ENCODE results near the gene MROH7. TPM values are rescaled to one million over a fixed set of nuclear protein-coding genes. Genes with fewer than 3 reads are reported as not detected.

Gene MROH7
- total RNA-seq, 2 experiments from 2014 or later: 0.05 to 0.23 TPM

- Mint-ChIP-seq H3K27ac (peak within 1 kb of the TSS; percentile 78), H3K4me1 (peaks cover 30% of the 10 kb centered on the region), H3K36me3 (ENCODE audit: low read depth) (peaks cover 9% of the 10 kb centered on the region), H3K9me3 (no peaks in the 10 kb centered on the region), H3K4me3 (peak within 1 kb of the TSS; percentile 81), H3K27me3 (peaks cover 3% of the 10 kb centered on the region)
- POLR2A ChIA-PET: interaction anchor here (0.7 to 2.7 kb wide), 12 partner anchors 9 to 661 kb away, joined by 3 to 16 read pairs (median 5); partner anchors contain the start of genes DHCR24, PARS2 and TTC22
- peak; percentile 86 for DNase-seq
- CTCF ChIA-PET: interaction anchor here (1.0 to 2.2 kb wide), 7 partner anchors 12 to 280 kb away, joined by 3 to 12 read pairs (median 3); partner anchors contain the start of gene TTC22
Observed at GRCh38 chr1:54715493-54716298, 74.1 kb downstream of the MROH7 start, which contains the start of gene TTC4. Gene TTC4, plus strand, starts transcription at chr1:54715861. Its CDS starts 48 bp downstream, at chr1:54715909.

GRCh38 chr1:54716299-54717047 lies 74.9 kb downstream of the MROH7 start:
- POLR2A ChIA-PET: interaction anchor here (0.6 to 2.7 kb wide), 12 partner anchors 9 to 662 kb away, joined by 3 to 16 read pairs (median 5); partner anchors contain the start of genes DHCR24, PARS2 and TTC22

GRCh38 chr1:54721719-54722118 lies 80.1 kb downstream of the MROH7 start:
- no peak for DNase-seq
- POLR2A ChIA-PET: interaction anchor here (0.7 to 2.0 kb wide), 2 partner anchors 11 to 78 kb away, joined by 3 to 6 read pairs; no protein-coding TSS in a partner anchor
- CTCF ChIA-PET: interaction anchor here (1.6 kb wide), 1 partner anchor 79 kb away, joined by 5 read pairs; the partner anchor contains the start of gene TTC22
- peaks cover 52% of the 10 kb centered on the region for H3K36me3 Mint-ChIP-seq (ENCODE audit: low read depth)
- peaks cover 17% of the 10 kb centered on the region for H3K4me1 Mint-ChIP-seq
- no peak overlapping the region for H3K27ac Mint-ChIP-seq
- H3K27me3 Mint-ChIP-seq: no peaks in the 10 kb centered on the region
- no peak overlapping the region for H3K4me3 Mint-ChIP-seq
- H3K9me3 Mint-ChIP-seq: no peaks in the 10 kb centered on the region

More at GRCh38 chr1:54716299-54717047, 74.9 kb downstream of the MROH7 start:
- H3K4me3 Mint-ChIP-seq: peak overlapping the region; percentile 81
- peak overlapping the region; percentile 78 for H3K27ac Mint-ChIP-seq
- H3K27me3 Mint-ChIP-seq: no peaks in the 10 kb centered on the region
- no peaks in the 10 kb centered on the region for H3K9me3 Mint-ChIP-seq
- peaks cover 10% of the 10 kb centered on the region for H3K36me3 Mint-ChIP-seq (ENCODE audit: low read depth)
- CTCF ChIA-PET: interaction anchor here (1.0 to 2.2 kb wide), 8 partner anchors 12 to 662 kb away, joined by 3 to 12 read pairs (median 3); partner anchors contain the start of gene TTC22
- DNase-seq: no peak
- H3K4me1 Mint-ChIP-seq: peaks cover 30% of the 10 kb centered on the region

- H3K36me3 Mint-ChIP-seq (ENCODE audit: low read depth): peaks cover 61% of the 10 kb centered on the region
- no peak overlapping the region for H3K27ac Mint-ChIP-seq
- H3K27me3 Mint-ChIP-seq: no peaks in the 10 kb centered on the region
- ChIA-PET POLR2A (interaction anchor here (0.6 to 3.2 kb wide), 2 partner anchors 8 to 40 kb away, joined by 3 to 16 read pairs; partner anchors contain the start of gene TTC4), CTCF (no interaction called here)
- H3K9me3 Mint-ChIP-seq: no peaks in the 10 kb centered on the region
- no peak for DNase-seq
- H3K4me1 Mint-ChIP-seq: peaks cover 3% of the 10 kb centered on the region
- H3K4me3 Mint-ChIP-seq: no peak overlapping the region
Observed at GRCh38 chr1:54723985-54724384, 82.4 kb downstream of the MROH7 start.

DNA sequence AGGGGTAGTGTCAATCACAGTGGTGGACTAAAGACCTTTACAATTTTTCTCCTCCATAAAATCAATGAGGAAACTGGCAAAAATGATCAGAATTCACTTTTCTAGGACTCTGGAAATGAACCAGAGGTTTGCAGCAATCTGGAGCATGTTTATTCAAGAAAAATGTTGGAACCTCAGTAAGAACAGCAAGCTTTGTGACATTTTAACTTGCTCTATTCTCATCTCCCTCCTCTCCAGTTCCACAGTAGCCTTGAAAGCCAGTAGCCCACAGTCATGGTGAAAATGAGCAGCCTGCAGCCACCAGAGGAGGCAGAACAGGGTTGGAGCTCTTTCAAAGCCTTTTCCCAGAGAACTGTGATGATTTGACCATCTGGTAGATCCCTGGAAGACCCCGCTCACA lies 83.2 kb downstream of the MROH7 start:
- Mint-ChIP-seq H3K4me1 (no peaks in the 10 kb centered on the region), H3K27me3 (no peaks in the 10 kb centered on the region), H3K27ac (no peak overlapping the region), H3K36me3 (ENCODE audit: low read depth) (peaks cover 57% of the 10 kb centered on the region), H3K4me3 (no peak overlapping the region), H3K9me3 (no peaks in the 10 kb centered on the region)
- no peak for DNase-seq
- ChIA-PET POLR2A (interaction anchor here (0.6 to 3.2 kb wide), 2 partner anchors 9 to 39 kb away, joined by 3 to 16 read pairs; partner anchors contain the start of gene TTC4), CTCF (no interaction called here)

DNA sequence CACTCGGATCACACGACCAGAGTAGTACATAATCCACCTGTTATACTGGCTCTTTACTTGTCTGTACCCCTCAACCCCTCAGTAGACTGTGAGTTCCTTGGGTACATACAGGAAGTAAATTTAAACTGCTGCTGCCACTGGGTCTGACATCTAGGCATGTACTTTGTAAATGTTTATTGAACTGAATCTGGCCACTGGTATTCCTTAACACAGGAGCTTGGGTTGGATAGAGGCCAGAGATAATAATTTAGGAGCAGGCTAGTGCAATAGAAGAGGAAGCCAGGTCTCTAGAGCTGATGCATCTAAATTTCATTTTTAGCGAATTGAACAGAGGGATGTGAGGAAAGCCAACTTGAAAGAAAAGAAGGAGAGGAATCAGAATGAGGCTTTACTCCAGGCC lies 86.4 kb downstream of the MROH7 start:
- DNase-seq: no peak
- Mint-ChIP-seq H3K4me3 (no peak overlapping the region), H3K36me3 (ENCODE audit: low read depth) (peaks cover 58% of the 10 kb centered on the region), H3K27ac (no peak overlapping the region), H3K9me3 (no peaks in the 10 kb centered on the region), H3K27me3 (no peaks in the 10 kb centered on the region), H3K4me1 (no peaks in the 10 kb centered on the region)
- POLR2A ChIA-PET: no interaction called here
- CTCF ChIA-PET: interaction anchor here (1.5 kb wide), 1 partner anchor 13 kb away, joined by 3 read pairs; the partner anchor contains the start of gene TTC4

DNA sequence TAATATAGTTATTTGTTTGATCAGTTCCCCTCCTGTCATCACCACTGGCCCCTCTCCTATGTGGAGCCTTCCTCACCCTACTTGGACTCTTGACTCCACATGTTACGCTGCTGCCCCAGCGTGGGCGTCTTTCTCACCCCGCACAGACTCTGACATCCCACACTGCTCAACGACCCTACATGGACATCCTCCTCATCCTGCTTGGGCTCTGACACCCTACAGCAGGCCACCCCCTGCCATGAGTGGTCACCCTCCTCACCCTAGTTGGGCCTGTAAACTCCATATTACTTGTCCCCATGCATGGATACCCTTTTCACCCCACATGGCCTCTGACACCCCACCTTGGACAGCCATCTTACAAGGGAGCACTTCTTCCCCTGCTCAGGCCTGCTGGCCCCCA lies 95.1 kb downstream of the MROH7 start:
- no peaks in the 10 kb centered on the region for H3K4me1 Mint-ChIP-seq
- no peak overlapping the region for H3K27ac Mint-ChIP-seq
- H3K4me3 Mint-ChIP-seq: no peak overlapping the region
- DNase-seq: no peak
- CTCF ChIA-PET: no interaction called here
- no peaks in the 10 kb centered on the region for H3K9me3 Mint-ChIP-seq
- POLR2A ChIA-PET: no interaction called here
- peaks cover 44% of the 10 kb centered on the region for H3K36me3 Mint-ChIP-seq (ENCODE audit: low read depth)
- no peaks in the 10 kb centered on the region for H3K27me3 Mint-ChIP-seq

- H3K27ac Mint-ChIP-seq: no peak overlapping the region
- no peaks in the 10 kb centered on the region for H3K9me3 Mint-ChIP-seq
Observed at GRCh38 chr1:54738244-54738643, 96.7 kb downstream of the MROH7 start.

DNA sequence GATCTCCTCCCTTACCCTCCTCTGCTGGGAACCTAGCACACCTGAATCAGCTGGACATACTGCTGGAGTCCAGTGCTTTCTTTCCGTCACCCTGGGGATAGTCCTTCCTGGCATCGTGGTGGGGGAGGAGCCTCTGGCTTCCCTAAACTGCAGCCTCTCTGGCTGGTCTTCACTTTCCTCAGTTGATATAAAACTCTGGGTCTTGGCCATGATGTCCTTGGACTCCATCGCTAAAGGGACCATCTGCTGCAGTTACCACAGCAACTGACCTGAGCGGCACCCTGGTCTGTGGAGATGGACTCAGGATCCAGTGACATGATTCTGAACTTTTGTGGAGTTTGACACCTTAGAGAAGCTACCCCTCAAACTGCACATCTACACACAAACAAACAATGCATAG lies 99.9 kb downstream of the MROH7 start:
- ChIA-PET POLR2A (no interaction called here), CTCF (no interaction called here)
- no peaks in the 10 kb centered on the region for H3K4me1 Mint-ChIP-seq
- no peaks in the 10 kb centered on the region for H3K9me3 Mint-ChIP-seq
- peaks cover 37% of the 10 kb centered on the region for H3K36me3 Mint-ChIP-seq (ENCODE audit: low read depth)
- DNase-seq: no peak
- H3K27ac Mint-ChIP-seq: no peak overlapping the region
- H3K4me3 Mint-ChIP-seq: no peak overlapping the region
- H3K27me3 Mint-ChIP-seq: no peaks in the 10 kb centered on the region

More at GRCh38 chr1:54738244-54738643, 96.7 kb downstream of the MROH7 start:
- CTCF ChIA-PET: no interaction called here
- H3K4me3 Mint-ChIP-seq: no peak overlapping the region
- peaks cover 52% of the 10 kb centered on the region for H3K36me3 Mint-ChIP-seq (ENCODE audit: low read depth)
- H3K4me1 Mint-ChIP-seq: no peaks in the 10 kb centered on the region
- POLR2A ChIA-PET: interaction anchor here (0.6 kb wide), 1 partner anchor 63 kb away, joined by 3 read pairs; no protein-coding TSS in a partner anchor
- DNase-seq: no peak
- no peaks in the 10 kb centered on the region for H3K27me3 Mint-ChIP-seq

GRCh38 chr1:54742282-54742681 lies 100.7 kb downstream of the MROH7 start:
- H3K27me3 Mint-ChIP-seq: no peaks in the 10 kb centered on the region
- H3K9me3 Mint-ChIP-seq: no peaks in the 10 kb centered on the region
- peaks cover 29% of the 10 kb centered on the region for H3K36me3 Mint-ChIP-seq (ENCODE audit: low read depth)
- ChIA-PET CTCF (no interaction called here), POLR2A (no interaction called here)
- H3K27ac Mint-ChIP-seq: no peak overlapping the region
- H3K4me1 Mint-ChIP-seq: no peaks in the 10 kb centered on the region
- DNase-seq: no peak
- no peak overlapping the region for H3K4me3 Mint-ChIP-seq

- no peaks in the 10 kb centered on the region for H3K9me3 Mint-ChIP-seq
- DNase-seq: no peak
- peaks cover 20% of the 10 kb centered on the region for H3K36me3 Mint-ChIP-seq (ENCODE audit: low read depth)
- POLR2A ChIA-PET: no interaction called here
- CTCF ChIA-PET: no interaction called here
- no peak overlapping the region for H3K27ac Mint-ChIP-seq
- H3K4me1 Mint-ChIP-seq: no peaks in the 10 kb centered on the region
- no peaks in the 10 kb centered on the region for H3K27me3 Mint-ChIP-seq
- no peak overlapping the region for H3K4me3 Mint-ChIP-seq
Observed at GRCh38 chr1:54743416-54744226, 102.0 kb downstream of the MROH7 start.

- CTCF ChIA-PET: no interaction called here
Observed at GRCh38 chr1:54744696-54745095, 103.1 kb downstream of the MROH7 start.

More at GRCh38 chr1:54744696-54745095, 103.1 kb downstream of the MROH7 start:
- no peaks in the 10 kb centered on the region for H3K4me1 Mint-ChIP-seq
- H3K9me3 Mint-ChIP-seq: no peaks in the 10 kb centered on the region
- H3K36me3 Mint-ChIP-seq (ENCODE audit: low read depth): peaks cover 20% of the 10 kb centered on the region
- H3K27ac Mint-ChIP-seq: no peak overlapping the region
- POLR2A ChIA-PET: no interaction called here
- DNase-seq: no peak
- H3K4me3 Mint-ChIP-seq: no peak overlapping the region
- no peaks in the 10 kb centered on the region for H3K27me3 Mint-ChIP-seq
